GM19463 (cell line): ENCODE results near the gene CLCN2.
A peak's percentile ranks its signal among the peaks of the same experiment; 100 is the strongest.

Experiments
- ATAC-seq: cut with Tn5 transposase; IDR thresholded peaks from one replicate; pipeline ENCODE4 v1.9.1; 2021; ENCODE audit warnings: mild to moderate bottlenecking, moderate library complexity; ENCODE audit not compliant: unreplicated experiment

CLCN2 gene

DNA sequence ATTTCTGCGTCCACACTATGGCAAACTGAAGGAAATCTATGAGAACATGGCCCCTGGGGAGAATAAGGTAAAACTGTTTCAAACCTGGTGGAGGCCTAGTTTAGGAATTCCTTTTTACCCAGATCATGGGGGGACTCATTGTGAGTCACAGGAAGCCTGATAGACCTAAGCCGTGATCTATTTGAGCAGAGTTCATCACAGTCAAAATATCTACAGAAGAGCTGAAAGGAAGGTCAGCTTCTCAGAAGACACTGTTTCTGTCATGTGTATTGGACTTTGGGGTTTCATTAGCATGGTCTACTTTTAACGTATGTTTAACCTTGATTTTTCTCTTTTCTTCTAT is 61.1 kb downstream of the CLCN2 start:
- ATAC-seq, result no peak

DNA sequence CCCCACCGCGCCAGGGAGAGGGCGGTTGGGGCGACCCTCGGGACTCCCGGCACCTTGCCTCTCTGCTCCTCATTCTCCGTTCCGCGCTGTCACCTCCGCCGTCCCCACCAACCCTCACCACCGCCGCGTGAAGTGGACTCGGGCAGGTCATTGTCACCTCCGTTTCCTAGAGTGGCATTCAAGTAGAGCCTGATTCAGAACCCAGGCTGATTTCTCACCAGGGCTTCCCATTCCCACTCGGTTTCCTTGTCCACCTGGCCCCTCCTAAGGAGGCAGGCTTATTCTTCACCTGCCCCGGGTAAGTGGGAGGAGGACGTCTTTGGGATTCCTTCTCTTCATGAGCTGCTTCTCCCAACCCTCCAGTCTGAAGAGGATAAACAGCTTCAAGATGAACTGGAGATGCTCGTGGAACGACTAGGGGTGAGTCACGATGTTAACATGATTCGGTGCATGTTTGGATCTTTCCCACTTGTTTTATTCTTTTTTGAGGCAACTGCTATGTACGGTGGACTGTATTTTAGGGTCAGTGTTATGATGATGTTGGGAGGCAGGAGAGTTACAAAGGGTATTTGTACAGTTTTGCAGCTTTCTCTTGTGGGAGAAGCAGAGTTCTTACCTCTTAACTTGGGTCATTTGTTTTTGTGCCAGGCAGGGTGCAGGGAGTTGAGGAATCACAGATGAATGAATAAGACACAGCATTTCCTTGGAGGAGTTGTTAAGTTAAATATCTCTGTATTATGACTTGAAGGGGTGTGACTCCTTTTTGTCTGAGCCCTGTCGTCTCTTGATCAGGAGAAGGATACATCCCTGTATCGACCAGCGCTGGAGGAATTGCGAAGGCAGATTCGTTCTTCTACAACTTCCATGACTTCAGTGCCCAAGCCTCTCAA is 61.7 kb downstream of the CLCN2 start:
- no peak for ATAC-seq

- ATAC-seq, result peak; percentile 92
Observed at GRCh38 chr3:184298759-184299487, 62.5 kb downstream of the CLCN2 start, which contains the start of gene PSMD2. Gene PSMD2 (plus strand): TSS chr3:184299241. CDS start chr3:184299267, 26 bp downstream.

GRCh38 chr3:184296616-184297015 is 64.8 kb downstream of the CLCN2 start:
- no peak for ATAC-seq
